Inferior parietal cortex (tissue), 1 donor: Measurements from ENCODE around the gene LIX1L.
A peak's percentile ranks its signal among the peaks of the same experiment; 100 is the strongest.

Experiments used
- DNase-seq: peaks from one replicate; pipeline ENCODE4 v3.0.0-alpha.2; 2016; ENCODE audit errors: extremely low spot score

LIX1L gene

DNA sequence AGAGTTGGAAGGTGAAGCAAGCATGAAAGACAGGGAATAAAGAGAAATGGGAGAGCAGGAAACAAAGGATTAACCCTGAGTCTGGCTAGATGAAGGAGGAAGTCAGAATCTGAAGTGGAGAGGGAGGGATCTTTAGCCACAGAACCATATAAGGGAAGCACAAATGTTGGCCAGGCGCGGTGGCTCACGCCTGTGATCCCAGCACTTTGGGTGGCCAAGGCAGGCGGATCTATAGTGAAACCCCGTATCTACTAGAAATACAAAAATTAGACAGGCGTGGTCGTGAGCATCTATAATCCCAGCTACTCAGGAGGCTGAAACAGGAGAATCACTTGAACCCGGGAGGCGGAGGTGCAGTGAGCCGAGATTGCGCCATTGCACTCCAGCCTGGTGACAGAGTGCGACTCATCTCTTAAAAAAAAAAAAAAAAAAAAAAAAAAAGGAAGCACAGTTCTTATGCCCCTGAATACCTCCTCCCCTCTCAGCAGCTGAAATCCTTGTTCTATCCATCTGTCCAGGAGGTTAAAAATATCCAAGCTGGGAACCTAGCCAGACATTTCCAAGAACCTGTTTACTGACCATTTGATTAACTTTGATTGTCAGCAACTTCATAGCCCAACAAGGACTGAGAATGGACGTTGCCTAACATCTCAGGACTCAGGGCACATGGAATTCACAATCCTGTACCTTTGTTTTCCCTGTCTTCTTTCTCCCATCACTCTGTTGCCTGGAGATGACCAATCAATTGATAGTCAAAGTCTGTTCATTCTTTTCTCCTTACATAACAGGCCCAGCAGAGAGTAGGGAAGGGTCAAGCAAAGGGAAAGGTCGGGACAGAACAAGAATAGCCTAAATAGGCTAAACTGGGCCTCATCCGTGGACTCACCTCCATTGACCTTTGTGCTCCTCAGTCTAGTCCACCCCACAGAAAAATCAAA is 28.0 kb upstream of the LIX1L start:
- DNase-seq = no peak

DNA sequence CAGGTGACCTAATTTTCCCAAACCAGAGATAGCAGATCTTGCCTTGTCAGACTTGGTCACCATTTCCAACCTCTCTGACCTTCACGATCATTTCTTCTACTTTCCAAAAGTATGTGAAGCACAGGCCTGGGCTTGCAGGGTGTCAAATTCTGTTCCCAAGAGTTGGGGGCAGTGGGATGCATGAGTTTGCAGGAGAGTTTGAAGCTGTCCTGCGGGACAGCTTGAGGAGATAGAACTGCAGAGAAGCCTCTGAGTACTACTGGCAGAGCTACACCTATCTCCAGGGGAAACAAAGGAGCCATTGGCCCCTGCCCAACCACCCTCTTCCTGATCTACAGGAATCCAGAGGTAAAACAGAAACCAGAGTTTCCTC is 27.3 kb upstream of the LIX1L start:
- DNase-seq = no peak

DNA sequence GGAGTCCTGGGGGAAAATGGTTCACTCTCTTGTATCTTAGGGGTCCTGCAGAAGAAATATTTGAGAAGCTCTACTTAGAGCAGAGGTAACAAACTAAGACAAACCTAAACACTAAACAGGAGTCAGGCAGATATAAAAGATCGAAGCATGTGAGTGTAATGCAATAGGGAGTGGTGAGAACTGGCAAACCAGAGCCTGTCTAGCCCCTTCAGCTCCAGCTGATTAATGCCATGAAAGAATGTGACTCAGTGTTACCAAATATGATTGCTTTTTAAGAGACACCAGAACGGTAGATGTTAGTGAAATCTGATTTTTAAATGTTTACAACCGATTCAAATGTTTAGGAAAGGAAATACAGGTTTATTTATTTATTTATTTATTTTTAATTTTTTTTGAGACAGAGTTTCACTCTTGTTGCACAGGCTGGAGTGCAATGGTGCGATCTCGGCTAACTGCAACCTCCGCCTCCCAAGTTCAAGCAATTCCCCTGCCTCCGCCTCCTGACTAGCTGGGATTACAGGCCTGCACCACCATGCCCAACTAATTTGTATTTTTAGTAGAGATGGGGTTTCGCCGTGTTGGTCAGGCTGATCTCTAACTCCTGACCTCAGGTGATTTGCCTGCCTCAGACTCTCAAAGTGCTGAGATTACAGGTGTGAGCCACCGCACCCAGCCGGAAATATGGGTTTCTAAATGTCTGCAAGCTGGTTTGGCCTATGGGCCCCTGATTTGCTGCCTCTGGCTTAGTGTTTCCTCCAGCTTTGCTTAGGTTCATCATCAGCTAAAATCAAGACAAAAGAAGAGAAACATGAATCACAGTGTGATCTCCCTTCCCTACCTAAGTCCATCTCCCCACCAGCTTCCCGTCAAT is 26.4 kb upstream of the LIX1L start:
- no peak for DNase-seq

- DNase-seq = no peak
Measured at GRCh38 chr1:145983206-145983675, 25.4 kb upstream of the LIX1L start.

DNA sequence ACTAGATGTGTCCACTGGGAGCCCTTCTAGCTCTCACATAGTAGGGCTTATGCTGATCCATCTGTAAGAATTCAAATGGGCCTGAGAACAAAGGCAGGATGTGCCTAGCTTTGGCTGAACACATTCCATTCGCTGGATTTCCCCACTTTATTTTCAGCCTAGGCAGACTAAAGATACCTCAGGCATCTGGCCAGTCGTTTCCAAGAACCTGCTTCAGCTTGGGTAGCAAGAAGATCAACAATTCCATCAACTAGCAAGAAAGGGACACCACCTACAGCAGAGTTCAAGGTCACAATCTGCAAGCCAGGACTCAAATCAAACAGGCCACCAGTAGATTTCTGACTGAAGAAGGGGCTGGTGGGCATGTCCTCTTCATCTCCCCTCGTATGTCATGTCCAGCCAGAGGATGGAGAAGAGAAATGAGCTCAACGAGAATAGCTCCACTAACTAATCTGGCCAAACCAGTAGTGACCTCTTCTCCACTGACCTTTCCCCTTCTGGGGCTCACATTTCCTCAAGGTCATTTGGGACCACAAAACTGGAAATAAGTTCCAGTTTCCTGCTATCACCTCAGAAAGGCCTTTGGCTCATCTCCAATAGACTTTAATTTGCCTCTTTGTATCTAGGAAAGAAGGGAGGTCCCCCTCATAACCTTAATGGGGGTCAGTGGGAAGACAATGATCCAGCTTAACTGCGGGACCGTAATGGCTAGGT is 24.4 kb upstream of the LIX1L start:
- DNase-seq = no peak

- DNase-seq = no peak
Measured at GRCh38 chr1:145980457-145980994, 22.7 kb upstream of the LIX1L start.

GRCh38 chr1:145979746-145980456 is 22.1 kb upstream of the LIX1L start:
- DNase-seq = peak; percentile 23

GRCh38 chr1:145978854-145979745 is 21.3 kb upstream of the LIX1L start:
- DNase-seq = peak; percentile 99

DNA sequence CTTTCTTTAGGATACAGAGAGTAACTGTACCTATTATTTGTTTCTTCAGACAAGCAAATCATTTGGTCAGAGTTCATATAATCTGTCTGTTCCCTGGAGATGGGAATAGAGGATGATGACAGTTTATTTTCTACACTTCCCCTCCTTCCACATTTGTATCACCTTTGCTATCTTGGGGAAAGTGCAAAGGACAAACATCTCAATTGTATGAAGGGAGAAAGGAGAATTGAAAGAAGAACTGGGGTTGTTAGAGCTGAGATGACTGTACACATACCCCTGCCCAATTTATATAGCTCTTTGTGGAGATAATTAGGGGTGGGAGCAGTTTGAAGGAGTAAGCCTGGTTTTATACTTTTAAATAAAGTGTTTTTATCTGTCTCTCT is 20.6 kb upstream of the LIX1L start:
- DNase-seq = peak; percentile 6

- DNase-seq = peak; percentile 91
Measured at GRCh38 chr1:145977486-145978470, 20.0 kb upstream of the LIX1L start.

DNA sequence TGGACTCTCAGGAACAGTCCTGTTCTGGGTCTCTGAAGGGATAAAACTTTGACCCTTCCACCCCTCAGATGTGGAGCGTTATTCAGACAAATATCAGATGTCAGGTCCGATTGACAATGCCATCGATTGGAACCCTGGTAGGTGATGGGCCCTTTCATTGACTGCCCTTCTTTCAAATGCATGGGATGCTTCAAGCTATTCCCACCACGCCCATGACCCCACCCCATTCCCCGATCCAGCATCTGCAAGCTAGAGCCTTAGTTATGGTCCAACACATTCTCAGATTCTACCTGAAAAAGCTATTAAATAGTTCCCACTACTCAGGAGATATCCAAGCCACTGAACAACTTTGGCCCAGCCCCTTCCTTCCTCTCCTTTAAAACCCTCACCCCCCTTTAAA is 19.2 kb upstream of the LIX1L start:
- DNase-seq = peak; percentile 3

GRCh38 chr1:145975216-145975615 is 17.4 kb upstream of the LIX1L start:
- DNase-seq = no peak

GRCh38 chr1:145974721-145975120 is 16.9 kb upstream of the LIX1L start:
- no peak for DNase-seq

GRCh38 chr1:145972580-145972979 is 14.8 kb upstream of the LIX1L start:
- no peak for DNase-seq

DNA sequence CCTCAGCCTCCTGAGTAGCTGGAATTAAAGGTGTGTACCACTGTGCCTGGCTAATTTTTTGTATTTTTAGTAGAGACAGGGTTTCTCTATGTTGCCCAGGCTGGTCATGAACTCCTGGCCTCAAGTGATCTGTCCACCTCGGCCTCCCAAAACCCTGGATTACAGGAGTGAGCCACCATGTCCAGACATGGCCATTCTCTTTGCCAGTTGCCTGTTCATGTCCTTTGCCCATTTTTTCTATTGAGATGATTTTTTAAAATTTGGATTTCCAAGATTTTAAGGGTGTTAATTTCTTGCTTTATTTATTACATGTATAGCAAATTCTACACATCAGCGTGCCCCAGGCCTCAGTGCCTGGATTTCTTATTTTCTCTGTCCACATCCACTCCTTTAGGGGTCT is 9.5 kb upstream of the LIX1L start:
- no peak for DNase-seq

GRCh38 chr1:145965119-145965744 is 7.4 kb upstream of the LIX1L start:
- DNase-seq = no peak

DNA sequence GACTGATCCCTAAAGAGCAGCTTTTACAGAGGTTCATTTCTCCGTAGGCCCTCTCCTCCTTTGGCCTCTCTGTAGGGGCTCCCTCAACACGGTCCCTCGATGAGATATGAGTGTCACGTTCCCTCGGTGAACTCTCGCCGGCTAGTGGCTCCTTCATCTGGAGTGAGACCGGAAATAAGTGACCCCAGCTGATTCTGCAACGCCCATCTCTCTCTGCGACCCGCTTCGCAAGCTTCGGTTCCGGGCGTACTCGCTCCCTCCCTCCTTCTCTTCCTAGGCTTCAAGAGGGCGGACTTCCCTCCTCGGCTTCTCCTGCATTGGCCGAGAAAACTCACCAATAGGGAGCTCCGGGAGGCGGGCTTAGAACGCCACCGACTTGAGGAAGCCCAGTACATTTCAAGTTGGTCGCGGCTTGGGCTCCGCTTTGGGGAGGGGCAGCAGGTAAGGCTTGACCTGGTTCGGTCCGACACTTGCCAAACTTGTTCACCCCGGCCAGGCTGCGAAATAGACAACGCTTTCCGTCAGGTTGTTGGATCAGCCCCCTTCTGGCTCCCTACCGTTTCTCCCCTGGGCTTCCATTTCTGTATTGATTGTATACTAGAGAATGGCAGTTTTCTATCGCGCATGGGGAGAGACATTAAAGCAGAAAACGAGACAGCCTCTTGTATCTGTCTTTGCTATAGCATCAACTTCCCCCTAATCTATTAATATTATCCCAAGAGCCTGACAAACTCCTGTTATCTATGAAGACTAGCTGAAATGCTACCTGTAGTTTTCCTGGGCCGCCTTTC is 6.7 kb upstream of the LIX1L start, which contains the start of the genes ANKRD34A and POLR3GL:
Gene ANKRD34A (minus strand): TSS at position 248 of the 791 bp plus-strand sequence. CDS start 2,816 bp downstream, outside the sequence.
Gene POLR3GL (plus strand): TSS at position 363 of the 791 bp plus-strand sequence. CDS start 10,176 bp downstream, outside the sequence.
- DNase-seq = peak; percentile 97
